HEK293 (cell line): Measurements from ENCODE around the gene RAG1.
A peak's percentile ranks its signal among the peaks of the same experiment; 100 is the strongest.

ENCODE experiments used
- BCL11B ChIP-seq: fragments of 450-650 bp; formaldehyde crosslinking; IDR thresholded peaks from 2 replicates; pipeline ENCODE4 v1.5.1; 2016; ENCODE audit warnings: low read depth, missing biosample characterization, missing genetic modification characterization
- FEZF1 ChIP-seq: fragments of 450-650 bp; formaldehyde crosslinking; IDR thresholded peaks from 2 replicates; pipeline ENCODE4 v1.5.1; 2016; ENCODE audit warnings: missing biosample characterization, missing genetic modification characterization
- GLIS1 ChIP-seq: fragments of 450-650 bp; formaldehyde crosslinking; IDR thresholded peaks from 2 replicates; pipeline ENCODE4 v1.5.1; 2016; ENCODE audit warnings: missing biosample characterization, missing genetic modification characterization
- MEIS1 ChIP-seq: sonication (generic); formaldehyde crosslinking; IDR thresholded peaks from 2 replicates; pipeline ENCODE4 v1.8.1; 2022; ENCODE audit warnings: missing genetic modification reagents, mild to moderate bottlenecking, borderline replicate concordance
- PBX3 ChIP-seq: sonication (generic); formaldehyde crosslinking; IDR thresholded peaks from 2 replicates; pipeline ENCODE4 v1.8.1; 2022; ENCODE audit warnings: mild to moderate bottlenecking, moderate library complexity, missing genetic modification reagents
- PRDM6 ChIP-seq: fragments of 450-650 bp; formaldehyde crosslinking; IDR thresholded peaks from 2 replicates; pipeline ENCODE4 v1.5.1; 2017; ENCODE audit warnings: missing biosample characterization, missing genetic modification characterization
- TRIM28 ChIP-seq: IDR thresholded peaks from 2 replicates; pipeline ENCODE4 v1.6.1; 2011; ENCODE audit warnings: low read length, control low read depth, borderline replicate concordance
- ZBTB20 ChIP-seq: fragments of 450-650 bp; formaldehyde crosslinking; IDR thresholded peaks from 2 replicates; pipeline ENCODE4 v1.5.1; 2016; ENCODE audit warnings: missing biosample characterization, missing genetic modification characterization
- ZBTB49 ChIP-seq: fragments of 450-650 bp; formaldehyde crosslinking; IDR thresholded peaks from 2 replicates; pipeline ENCODE4 v1.5.1; 2016; ENCODE audit warnings: missing biosample characterization, missing genetic modification characterization, low read depth
- ZBTB8A ChIP-seq: fragments of 450-650 bp; formaldehyde crosslinking; IDR thresholded peaks from 2 replicates; pipeline ENCODE4 v1.5.1; 2016; ENCODE audit warnings: missing biosample characterization, missing genetic modification characterization
- ZNF114 ChIP-seq: fragments of 450-650 bp; formaldehyde crosslinking; IDR thresholded peaks from 2 replicates; pipeline ENCODE4 v1.5.0; 2017; ENCODE audit warnings: missing biosample characterization, missing genetic modification characterization
- ZNF146 ChIP-seq: fragments of 450-650 bp; formaldehyde crosslinking; IDR thresholded peaks from 2 replicates; pipeline ENCODE4 v1.5.1; 2016; ENCODE audit warnings: missing biosample characterization, missing genetic modification characterization
- ZNF157 ChIP-seq: fragments of 450-650 bp; formaldehyde crosslinking; IDR thresholded peaks from 2 replicates; pipeline ENCODE4 v1.5.1; 2016; ENCODE audit warnings: missing biosample characterization, missing genetic modification characterization
- ZNF16 ChIP-seq: fragments of 450-650 bp; formaldehyde crosslinking; IDR thresholded peaks from 2 replicates; pipeline ENCODE4 v1.5.1; 2016; ENCODE audit warnings: low read depth, missing biosample characterization, missing genetic modification characterization
- ZNF174 ChIP-seq: fragments of 450-650 bp; formaldehyde crosslinking; IDR thresholded peaks from 2 replicates; pipeline ENCODE4 v1.5.0; 2017; ENCODE audit warnings: missing biosample characterization, mild to moderate bottlenecking, missing genetic modification characterization
- ZNF19 ChIP-seq: fragments of 450-650 bp; formaldehyde crosslinking; IDR thresholded peaks from 2 replicates; pipeline ENCODE4; 2016; ENCODE audit warnings: missing biosample characterization, missing genetic modification characterization, low read depth
- ZNF239 ChIP-seq: fragments of 450-650 bp; formaldehyde crosslinking; IDR thresholded peaks from 2 replicates; pipeline ENCODE4 v1.5.1; 2016; ENCODE audit warnings: missing biosample characterization, missing genetic modification characterization
- ZNF248 ChIP-seq: fragments of 450-650 bp; formaldehyde crosslinking; IDR thresholded peaks from 2 replicates; pipeline ENCODE4 v1.5.1; 2017; ENCODE audit warnings: missing biosample characterization, missing genetic modification characterization
- ZNF311 ChIP-seq: fragments of 450-650 bp; formaldehyde crosslinking; IDR thresholded peaks from 2 replicates; pipeline ENCODE4 v1.5.1; 2017; ENCODE audit warnings: missing biosample characterization, missing genetic modification characterization, borderline replicate concordance
- ZNF354C ChIP-seq: fragments of 450-650 bp; formaldehyde crosslinking; IDR thresholded peaks from 2 replicates; pipeline ENCODE4 v1.5.1; 2016; ENCODE audit warnings: missing biosample characterization, missing genetic modification characterization, low read depth, borderline replicate concordance
- ZNF366 ChIP-seq: fragments of 450-650 bp; formaldehyde crosslinking; conservative IDR thresholded peaks from 2 replicates; pipeline ENCODE4 v1.5.1; 2016; ENCODE audit warnings: missing biosample characterization, missing genetic modification characterization
- ZNF416 ChIP-seq: fragments of 450-650 bp; formaldehyde crosslinking; IDR thresholded peaks from 2 replicates; pipeline ENCODE4 v1.5.1; 2016; ENCODE audit warnings: missing biosample characterization, missing genetic modification characterization
- ZNF549 ChIP-seq: fragments of 450-650 bp; IDR thresholded peaks from 2 replicates; pipeline ENCODE4 v1.5.1; 2018; ENCODE audit warnings: missing biosample characterization, missing genetic modification characterization, mild to moderate bottlenecking, inconsistent platforms, moderate library complexity
- ZNF561 ChIP-seq: fragments of 450-650 bp; IDR thresholded peaks from 2 replicates; pipeline ENCODE4 v1.5.1; 2018; ENCODE audit warnings: missing biosample characterization, missing genetic modification characterization, borderline replicate concordance
- ZNF596 ChIP-seq: fragments of 450-650 bp; IDR thresholded peaks from 2 replicates; pipeline ENCODE4 v1.5.0; 2018; ENCODE audit warnings: missing biosample characterization, mild to moderate bottlenecking, missing genetic modification characterization, moderate library complexity
- ZNF621 ChIP-seq: fragments of 450-650 bp; formaldehyde crosslinking; IDR thresholded peaks from 2 replicates; pipeline ENCODE4 v1.5.1; 2017; ENCODE audit warnings: missing biosample characterization, missing genetic modification characterization
- ZNF664 ChIP-seq: fragments of 450-650 bp; formaldehyde crosslinking; IDR thresholded peaks from 2 replicates; pipeline ENCODE4 v1.5.1; 2016; ENCODE audit warnings: missing biosample characterization, missing genetic modification characterization
- ZNF701 ChIP-seq: fragments of 450-650 bp; formaldehyde crosslinking; IDR thresholded peaks from 2 replicates; pipeline ENCODE4 v1.5.1; 2016; ENCODE audit warnings: missing biosample characterization, missing genetic modification characterization
- ZNF76 ChIP-seq: fragments of 450-650 bp; formaldehyde crosslinking; IDR thresholded peaks from 2 replicates; pipeline ENCODE4; 2016; ENCODE audit warnings: low read depth, missing biosample characterization, missing genetic modification characterization, borderline replicate concordance
- ZNF768 ChIP-seq: fragments of 450-650 bp; formaldehyde crosslinking; IDR thresholded peaks from 2 replicates; pipeline ENCODE4 v1.5.1; 2018; ENCODE audit warnings: missing biosample characterization, mild to moderate bottlenecking, missing genetic modification characterization
- TF ChIP-seq, protein P1 (sequence below): fragments of 450-650 bp; formaldehyde crosslinking; IDR thresholded peaks from 2 replicates; pipeline ENCODE4 v1.5.1; 2016; ENCODE audit warnings: missing biosample characterization, missing genetic modification characterization
- TF ChIP-seq, protein P2 (sequence below): fragments of 450-650 bp; formaldehyde crosslinking; IDR thresholded peaks from 2 replicates; pipeline ENCODE4 v1.5.1; 2016; ENCODE audit warnings: missing biosample characterization, missing genetic modification characterization

RAG1 gene

DNA sequence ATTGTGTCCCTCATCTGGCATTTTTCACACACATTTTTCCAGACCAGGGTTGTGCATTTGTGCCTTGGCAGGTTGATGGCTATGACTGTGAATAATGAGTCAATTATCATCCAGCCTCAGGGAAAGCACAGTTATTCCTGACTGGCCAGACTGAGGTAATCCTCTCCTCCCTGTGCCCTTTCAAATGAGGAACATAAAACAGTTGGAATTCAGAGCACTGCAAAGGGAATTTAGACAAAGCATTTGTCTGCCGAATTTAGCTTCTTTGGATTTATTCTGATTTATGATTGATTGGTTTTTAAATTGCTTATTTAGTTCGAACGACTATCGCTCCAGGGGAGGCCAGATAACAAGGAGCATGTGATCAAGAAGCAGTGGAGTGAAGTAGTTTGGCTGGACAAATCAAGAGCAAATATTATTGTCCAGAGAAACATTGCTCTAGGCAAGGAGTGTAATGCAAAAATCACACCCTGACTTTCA, 61.0 kb downstream of the RAG1 start (continued):
- TF ChIP-seq PRDM6 (peak; percentile 91), ZNF561 (tag by site-specific recombination) (no peak), ZNF768 (tag by site-specific recombination) (no peak), ZNF621 (no peak), ZNF416 (tag by site-specific recombination) (no peak), ZNF354C (no peak), ZNF114 (tag by site-specific recombination) (no peak), ZBTB8A (tag by site-specific recombination) (peak; percentile 47; the same call in 1 of the 2 replicates), GLIS1 (tag by site-specific recombination) (peak; percentile 42), ZNF19 (tag by site-specific recombination) (no peak), ZNF146 (no peak), ZBTB20 (tag by site-specific recombination) (peak; percentile 69), MEIS1 (CRISPR knock-in tag) (peak; percentile 38; the same call in 1 of the 2 replicates), BCL11B (tag by site-specific recombination) (no peak), ZNF16 (tag by site-specific recombination) (no peak), FEZF1 (tag by site-specific recombination) (peak; percentile 95), PBX3 (CRISPR knock-in tag) (no peak), TRIM28 (peak; percentile 71), ZNF174 (tag by site-specific recombination) (no peak), ZNF157 (tag by site-specific recombination) (no peak), ZNF701 (tag by site-specific recombination) (no peak), ZNF248 (tag by site-specific recombination) (no peak), ZNF76 (tag by site-specific recombination) (no peak), ZNF664 (no peak), ZBTB49 (tag by site-specific recombination) (no peak), ZNF549 (tag by site-specific recombination) (no peak), ZNF596 (peak; percentile 67), ZNF311 (tag by site-specific recombination) (no peak), ZNF239 (tag by site-specific recombination) (no peak), ZNF366 (no peak)
- TF ChIP-seq, protein P1, sequence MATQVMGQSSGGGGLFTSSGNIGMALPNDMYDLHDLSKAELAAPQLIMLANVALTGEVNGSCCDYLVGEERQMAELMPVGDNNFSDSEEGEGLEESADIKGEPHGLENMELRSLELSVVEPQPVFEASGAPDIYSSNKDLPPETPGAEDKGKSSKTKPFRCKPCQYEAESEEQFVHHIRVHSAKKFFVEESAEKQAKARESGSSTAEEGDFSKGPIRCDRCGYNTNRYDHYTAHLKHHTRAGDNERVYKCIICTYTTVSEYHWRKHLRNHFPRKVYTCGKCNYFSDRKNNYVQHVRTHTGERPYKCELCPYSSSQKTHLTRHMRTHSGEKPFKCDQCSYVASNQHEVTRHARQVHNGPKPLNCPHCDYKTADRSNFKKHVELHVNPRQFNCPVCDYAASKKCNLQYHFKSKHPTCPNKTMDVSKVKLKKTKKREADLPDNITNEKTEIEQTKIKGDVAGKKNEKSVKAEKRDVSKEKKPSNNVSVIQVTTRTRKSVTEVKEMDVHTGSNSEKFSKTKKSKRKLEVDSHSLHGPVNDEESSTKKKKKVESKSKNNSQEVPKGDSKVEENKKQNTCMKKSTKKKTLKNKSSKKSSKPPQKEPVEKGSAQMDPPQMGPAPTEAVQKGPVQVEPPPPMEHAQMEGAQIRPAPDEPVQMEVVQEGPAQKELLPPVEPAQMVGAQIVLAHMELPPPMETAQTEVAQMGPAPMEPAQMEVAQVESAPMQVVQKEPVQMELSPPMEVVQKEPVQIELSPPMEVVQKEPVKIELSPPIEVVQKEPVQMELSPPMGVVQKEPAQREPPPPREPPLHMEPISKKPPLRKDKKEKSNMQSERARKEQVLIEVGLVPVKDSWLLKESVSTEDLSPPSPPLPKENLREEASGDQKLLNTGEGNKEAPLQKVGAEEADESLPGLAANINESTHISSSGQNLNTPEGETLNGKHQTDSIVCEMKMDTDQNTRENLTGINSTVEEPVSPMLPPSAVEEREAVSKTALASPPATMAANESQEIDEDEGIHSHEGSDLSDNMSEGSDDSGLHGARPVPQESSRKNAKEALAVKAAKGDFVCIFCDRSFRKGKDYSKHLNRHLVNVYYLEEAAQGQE (tag by site-specific recombination): no peak
- TF ChIP-seq, protein P2, sequence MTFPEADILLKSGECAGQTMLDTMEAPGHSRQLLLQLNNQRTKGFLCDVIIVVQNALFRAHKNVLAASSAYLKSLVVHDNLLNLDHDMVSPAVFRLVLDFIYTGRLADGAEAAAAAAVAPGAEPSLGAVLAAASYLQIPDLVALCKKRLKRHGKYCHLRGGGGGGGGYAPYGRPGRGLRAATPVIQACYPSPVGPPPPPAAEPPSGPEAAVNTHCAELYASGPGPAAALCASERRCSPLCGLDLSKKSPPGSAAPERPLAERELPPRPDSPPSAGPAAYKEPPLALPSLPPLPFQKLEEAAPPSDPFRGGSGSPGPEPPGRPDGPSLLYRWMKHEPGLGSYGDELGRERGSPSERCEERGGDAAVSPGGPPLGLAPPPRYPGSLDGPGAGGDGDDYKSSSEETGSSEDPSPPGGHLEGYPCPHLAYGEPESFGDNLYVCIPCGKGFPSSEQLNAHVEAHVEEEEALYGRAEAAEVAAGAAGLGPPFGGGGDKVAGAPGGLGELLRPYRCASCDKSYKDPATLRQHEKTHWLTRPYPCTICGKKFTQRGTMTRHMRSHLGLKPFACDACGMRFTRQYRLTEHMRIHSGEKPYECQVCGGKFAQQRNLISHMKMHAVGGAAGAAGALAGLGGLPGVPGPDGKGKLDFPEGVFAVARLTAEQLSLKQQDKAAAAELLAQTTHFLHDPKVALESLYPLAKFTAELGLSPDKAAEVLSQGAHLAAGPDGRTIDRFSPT (tag by site-specific recombination): 0 out of 2 replicates have a peak, but pooled peaks have one; percentile 19
